Erythroblast (primary cell): ENCODE measurements around the gene EFCAB10.
A peak's percentile ranks its signal among the peaks of the same experiment; 100 is the strongest.

Experiments used
- DNase-seq, 2 experiments: peaks; one replicate each; lab custom pipeline; 2025; lab: John Stamatoyannopoulos, UW
- GATA1 ChIP-seq: IDR thresholded peaks from 2 replicates; pipeline ENCODE4 v1.6.1; 2011; ENCODE audit warnings: low read depth, mild to moderate bottlenecking, control low read depth, low read length, moderate library complexity
- POLR2A ChIP-seq: IDR thresholded peaks from 2 replicates; pipeline ENCODE4 v1.6.1; 2011; ENCODE audit warnings: mild to moderate bottlenecking, low read length

Gene EFCAB10, protein sequence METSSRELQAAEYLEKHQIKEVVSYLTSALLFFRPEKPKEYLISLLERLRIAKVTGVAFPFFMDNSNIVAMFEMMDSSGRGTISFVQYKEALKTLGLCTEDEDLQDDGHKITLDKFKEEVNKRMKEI

DNA sequence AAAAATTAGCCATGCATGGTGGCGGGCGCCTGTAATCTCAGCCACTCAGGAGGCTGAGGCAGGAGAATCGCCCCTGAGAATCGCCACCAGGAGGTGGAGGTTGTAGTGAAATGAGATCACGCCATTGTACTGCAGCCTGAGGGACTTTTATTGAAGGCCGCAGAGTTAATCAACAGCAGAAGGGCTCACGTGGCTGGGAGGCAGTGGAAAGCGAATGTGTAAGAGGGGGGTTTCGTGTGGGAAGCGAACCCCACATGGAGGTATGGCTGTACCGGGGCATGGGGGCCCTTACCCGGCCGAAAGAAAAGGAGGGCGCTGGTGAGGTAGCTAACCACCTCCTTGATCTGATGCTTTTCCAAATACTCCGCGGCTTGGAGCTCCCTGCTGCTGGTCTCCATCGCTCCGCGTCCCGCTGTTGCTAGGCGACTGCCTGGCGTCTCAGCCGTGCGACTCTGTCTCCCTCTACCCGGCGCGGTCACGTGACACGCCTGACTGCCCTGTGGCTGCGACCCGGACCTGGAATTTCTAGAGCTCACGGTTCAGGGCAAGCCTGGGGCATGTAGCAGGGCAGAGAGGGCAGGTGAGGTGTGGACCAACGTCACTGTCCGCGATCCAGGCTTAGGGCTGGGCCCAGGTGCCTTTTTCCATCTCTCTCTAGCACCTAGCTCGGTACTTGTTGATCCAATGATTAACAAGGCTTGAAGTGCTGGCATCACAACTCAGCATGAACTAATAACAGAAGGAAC is at the start of gene EFCAB10:
EFCAB10 (minus strand) TSS at position 428 of the 746 bp plus-strand sequence; CDS start at position 398, 30 bp downstream.
- TF ChIP-seq GATA1 = no peak
- no peak for TF ChIP-seq POLR2A
- peak; percentile 48 to 62 for DNase-seq

DNA sequence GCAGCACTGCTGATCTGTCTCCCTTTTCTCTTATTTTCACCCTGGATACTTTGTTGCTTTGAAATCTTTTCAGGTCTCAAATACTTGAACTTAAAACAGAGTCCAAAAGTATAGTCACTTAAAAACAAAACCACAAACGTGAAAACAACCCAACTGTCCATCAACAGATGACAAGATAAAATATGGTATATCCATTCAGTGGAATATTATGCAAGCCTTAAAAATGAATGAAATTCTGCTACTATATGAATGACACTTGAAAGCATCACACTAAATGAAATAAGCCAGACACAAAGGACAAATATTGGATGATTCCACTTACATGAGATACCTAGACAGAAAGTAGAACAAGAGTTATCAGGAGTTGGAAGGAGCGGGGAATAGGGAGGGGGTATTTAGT is 44.7 kb upstream of the EFCAB10 start:
- TF ChIP-seq POLR2A (no peak), GATA1 (no peak)
- DNase-seq = no peak

DNA sequence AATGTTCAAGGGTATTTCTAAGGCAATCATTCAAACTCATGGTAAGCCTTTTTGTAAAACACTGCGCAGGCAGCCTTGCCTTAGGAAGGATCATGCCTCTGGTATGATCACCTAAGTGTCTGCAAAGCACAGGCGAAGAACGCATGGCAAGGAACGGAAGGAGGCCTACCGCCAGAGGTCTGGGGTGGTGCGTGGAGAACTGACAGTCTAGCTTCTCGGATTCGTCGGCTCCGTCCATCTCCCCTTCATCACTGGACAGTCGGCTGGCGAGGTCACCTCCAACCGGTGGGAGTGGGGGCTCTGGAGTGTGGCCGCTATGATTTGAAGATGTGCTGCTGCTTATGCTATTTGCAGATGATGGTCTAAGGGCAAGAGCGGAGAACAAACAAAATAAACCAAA is 42.6 kb upstream of the EFCAB10 start:
- TF ChIP-seq POLR2A (no peak), GATA1 (no peak)
- no peak for DNase-seq

DNA sequence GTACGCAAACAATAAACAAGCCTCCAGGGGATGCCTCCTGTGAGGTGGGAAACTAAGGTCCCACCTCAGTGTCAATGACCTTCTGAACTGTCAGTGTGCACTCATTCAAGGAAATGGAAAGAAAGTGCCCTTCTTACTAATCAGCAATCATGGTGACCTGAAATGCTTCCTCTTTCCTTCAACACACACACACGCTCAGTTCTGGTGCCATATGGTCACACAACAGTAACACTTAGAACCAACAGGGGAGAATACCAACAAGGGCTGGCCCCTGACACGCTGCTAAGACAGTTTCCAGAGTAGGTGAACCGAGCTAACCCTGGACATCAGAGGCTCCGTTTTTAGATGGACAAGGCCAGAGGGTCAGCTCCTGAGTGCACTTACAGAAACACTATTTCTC is 42.1 kb upstream of the EFCAB10 start:
- TF ChIP-seq POLR2A (no peak), GATA1 (no peak)
- no peak for DNase-seq

DNA sequence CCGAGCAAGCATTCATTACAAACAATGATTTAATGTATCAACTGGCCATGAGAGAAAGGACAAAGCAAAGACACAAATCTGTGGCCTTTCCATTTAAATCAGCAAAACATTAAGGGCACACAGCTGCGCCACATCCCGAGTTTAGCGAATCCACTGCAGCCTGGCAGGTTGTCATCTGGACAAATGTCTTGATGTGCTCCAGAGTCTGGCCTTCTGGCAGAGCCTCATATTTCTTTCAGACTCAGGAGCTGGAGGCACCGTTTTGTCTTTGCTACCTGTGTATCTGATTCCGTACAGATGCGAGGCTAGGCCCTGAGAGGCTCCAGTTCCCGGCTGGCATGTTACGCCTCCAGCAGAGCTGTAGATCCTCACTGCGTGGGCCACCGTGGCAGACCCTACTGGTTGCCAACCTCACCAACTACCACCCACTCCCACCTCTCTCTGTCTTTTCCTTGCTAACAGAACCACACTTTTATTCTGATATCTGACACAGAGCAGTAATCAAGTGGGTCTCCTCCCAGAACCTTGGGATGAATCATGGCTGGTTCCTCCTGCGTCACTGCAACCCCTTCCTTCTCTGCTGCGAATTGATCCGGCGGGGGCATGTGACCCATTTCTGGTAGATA is 40.9 kb upstream of the EFCAB10 start:
- no peak for DNase-seq
- TF ChIP-seq GATA1 (no peak), POLR2A (no peak)

DNA sequence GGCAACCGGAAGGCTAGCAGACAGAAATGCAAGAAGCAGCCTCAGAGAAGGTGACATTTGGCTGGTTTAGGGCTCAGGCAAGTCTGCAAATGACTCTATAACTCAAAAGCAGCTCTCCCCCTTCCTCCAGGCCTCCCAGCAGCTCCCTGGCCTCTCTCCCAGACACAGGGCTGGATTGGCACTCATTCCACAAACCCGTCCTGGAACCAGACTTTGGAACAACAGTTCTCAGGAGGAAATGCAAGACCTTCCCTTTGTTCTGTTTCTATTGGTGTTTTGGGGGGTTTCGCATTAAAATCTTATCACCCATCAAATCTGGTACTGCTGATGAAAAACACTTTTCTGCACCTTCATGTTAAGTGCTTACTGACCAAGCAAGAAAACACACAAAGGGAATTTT is 40.3 kb upstream of the EFCAB10 start:
- DNase-seq = no peak
- no peak for TF ChIP-seq POLR2A
- no peak for TF ChIP-seq GATA1

DNA sequence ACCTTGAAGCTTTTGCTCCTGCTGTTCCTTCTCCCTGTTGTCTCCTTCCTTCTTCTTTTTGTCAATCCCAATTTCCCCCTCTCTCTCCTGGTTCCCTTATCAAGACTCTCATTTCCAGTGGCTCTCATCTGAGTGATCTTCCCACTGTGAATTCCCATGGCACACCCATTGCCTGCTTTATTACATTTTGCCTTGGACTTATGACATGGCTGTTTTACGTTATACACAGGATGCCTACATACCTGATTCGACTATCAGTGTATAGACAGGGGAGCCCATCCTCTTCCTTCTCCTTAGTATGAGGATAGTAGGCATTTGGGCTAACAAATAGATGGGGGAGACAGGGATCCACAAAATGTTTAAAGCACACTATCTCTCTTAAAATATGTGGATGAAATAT is 39.9 kb upstream of the EFCAB10 start:
- DNase-seq = no peak
- TF ChIP-seq POLR2A = no peak
- TF ChIP-seq GATA1 = no peak

DNA sequence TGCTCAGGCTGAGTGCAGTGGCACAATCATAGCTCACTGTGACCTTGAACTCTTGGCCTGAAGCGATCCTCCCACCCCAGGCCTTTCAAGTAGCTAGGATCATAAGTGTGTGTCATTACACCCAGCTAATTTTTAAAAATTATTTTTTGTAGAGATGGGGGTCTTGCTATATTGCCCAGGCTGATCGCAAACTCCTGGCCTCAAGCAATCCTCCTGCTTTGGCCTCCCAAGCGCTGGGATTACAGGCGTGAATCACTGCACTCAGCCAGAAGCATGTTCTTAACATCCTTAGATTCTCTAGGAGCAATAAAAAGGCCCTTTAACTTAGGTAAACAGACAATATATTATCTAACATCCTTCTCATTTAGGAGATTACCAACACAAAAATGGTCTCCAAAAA is 38.3 kb upstream of the EFCAB10 start:
- no peak for DNase-seq
- TF ChIP-seq GATA1 (no peak), POLR2A (no peak)

DNA sequence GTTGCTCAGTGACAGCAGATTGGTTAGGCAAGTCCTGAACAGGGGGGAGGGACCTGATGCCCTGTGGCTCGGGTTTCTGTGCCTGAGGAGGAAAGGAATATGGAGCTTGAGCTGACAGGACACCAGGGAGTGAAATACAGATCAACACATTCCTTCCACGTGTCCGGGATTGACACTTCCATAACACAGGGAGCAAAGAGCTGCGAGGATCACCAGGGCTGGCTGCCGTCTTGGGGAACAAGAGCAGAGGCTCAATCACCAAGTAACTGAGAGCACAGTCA is 36.7 kb upstream of the EFCAB10 start:
- no peak for DNase-seq

DNA sequence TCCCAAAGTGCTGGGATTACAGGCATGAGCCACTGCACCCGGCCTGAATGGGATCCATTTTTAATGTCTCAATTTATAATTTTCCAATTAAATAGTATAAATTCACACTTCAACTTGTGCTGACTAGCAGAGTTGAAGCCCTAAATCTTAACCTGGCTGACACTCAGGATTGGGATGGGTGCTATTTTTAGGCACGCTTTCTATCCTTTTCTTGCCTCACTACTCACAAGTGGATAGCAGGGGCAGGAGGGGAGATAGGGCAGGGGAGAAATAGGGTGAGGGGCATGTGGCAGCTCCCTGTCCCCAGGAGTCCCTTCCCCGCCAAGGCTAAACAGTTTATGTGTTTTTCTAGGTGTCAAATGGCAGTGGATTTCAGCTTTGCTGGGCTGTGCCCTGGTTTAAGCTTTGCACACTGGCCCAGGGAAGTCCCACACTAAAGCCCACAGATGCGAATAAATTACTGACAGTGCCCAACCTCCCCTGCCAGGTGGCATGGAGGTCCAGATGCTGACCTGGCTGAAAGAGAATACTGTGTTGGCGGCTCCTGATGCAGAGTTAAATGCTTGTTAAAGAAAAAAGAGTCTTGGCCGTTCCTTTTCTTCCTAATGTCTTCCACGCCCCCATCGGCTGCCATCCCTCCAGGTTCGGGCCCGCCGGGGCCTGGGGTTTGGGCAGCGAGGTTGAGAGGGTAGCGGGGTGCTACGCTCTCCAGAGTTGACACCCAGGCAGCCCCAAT is 36.2 kb upstream of the EFCAB10 start:
- no peak for DNase-seq
- TF ChIP-seq POLR2A (no peak), GATA1 (no peak)

More for the DNA sequence above, 36.7 kb upstream of the EFCAB10 start:
- TF ChIP-seq POLR2A = no peak
- no peak for TF ChIP-seq GATA1

DNA sequence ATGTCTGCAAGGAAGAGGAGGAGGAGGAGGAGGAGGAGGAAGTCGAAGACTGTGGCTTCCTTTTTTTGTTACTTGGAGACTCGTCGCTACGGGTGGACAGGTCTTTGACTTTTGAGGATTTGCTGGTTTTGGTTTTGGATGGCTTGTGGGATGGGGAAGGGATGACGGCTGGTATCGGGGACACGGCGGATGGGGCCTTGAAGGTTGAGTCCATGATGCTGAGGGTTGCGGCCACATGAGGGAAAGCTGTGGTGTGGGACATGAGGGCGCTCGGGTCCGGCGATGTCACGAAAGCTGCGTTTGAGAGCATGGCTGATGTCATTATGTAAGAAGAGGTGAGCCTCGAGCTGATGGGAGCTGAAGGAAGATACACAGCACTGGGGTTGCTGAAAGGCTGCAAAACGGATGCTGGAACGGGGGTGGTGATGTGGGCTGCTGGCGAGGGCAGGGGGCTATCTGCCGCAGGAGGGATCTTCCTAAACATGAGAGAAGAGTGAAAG is 33.1 kb upstream of the EFCAB10 start:
- TF ChIP-seq POLR2A = no peak
- TF ChIP-seq GATA1 = no peak
- DNase-seq = no peak

DNA sequence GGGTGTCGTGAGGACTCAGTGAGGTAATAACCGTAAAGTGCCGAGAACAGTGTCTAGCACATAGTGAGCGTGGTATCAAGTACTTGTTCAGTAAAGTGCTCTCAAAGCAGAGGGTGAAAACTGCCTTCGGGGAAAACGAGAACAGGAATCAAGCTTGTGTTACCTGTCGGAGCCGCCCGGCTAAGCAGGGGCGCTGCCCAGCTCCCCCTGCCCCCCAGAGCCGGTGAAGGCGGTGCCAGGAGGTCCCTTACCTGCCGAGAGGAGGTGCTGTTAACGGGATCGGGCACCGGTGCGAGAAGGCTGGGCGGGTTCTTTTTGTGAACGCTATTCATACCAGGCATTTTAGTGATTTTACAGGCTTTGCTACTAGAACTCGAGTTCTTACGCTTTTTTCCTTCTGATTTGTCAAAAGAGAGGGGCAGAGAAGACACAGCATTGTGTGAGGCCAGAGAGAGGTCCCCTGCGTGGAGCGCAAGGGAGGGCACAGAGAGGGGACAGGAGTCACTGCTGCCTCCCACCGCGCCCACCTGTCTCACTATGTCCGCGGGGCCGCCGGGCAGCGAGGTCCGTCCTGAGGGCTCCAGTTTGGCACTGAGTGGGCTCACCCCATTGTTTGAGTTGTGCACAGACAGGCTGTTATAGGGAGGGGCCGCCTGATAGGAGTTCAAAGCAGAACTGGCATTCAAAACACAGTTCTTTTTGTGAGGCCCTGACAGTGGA is 32.5 kb upstream of the EFCAB10 start:
- no peak for TF ChIP-seq POLR2A
- TF ChIP-seq GATA1 = no peak
- DNase-seq = no peak

DNA sequence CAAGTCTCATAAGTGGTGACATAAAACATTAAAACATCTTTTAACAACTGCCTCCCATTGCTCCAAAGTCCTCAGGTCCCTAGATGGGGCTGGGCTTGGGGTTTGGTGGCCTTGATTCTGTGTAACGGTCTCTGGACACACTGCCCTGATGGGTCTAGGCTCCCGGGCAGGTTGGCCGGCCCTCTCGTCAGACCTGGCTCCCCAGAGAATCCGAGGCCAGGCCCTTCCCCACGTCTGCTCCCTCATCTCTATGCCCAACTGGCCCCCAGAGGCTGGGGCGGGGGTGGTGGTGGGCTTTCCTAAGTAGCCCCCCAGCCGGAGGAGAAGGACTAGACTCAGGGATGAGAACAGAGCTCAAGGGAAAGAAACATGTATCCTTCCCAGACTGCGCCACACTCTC is 31.5 kb upstream of the EFCAB10 start:
- no peak for DNase-seq
- TF ChIP-seq POLR2A = no peak
- no peak for TF ChIP-seq GATA1
